ENCODE results near the gene WIPF2.

The WIPF2 gene

DNA sequence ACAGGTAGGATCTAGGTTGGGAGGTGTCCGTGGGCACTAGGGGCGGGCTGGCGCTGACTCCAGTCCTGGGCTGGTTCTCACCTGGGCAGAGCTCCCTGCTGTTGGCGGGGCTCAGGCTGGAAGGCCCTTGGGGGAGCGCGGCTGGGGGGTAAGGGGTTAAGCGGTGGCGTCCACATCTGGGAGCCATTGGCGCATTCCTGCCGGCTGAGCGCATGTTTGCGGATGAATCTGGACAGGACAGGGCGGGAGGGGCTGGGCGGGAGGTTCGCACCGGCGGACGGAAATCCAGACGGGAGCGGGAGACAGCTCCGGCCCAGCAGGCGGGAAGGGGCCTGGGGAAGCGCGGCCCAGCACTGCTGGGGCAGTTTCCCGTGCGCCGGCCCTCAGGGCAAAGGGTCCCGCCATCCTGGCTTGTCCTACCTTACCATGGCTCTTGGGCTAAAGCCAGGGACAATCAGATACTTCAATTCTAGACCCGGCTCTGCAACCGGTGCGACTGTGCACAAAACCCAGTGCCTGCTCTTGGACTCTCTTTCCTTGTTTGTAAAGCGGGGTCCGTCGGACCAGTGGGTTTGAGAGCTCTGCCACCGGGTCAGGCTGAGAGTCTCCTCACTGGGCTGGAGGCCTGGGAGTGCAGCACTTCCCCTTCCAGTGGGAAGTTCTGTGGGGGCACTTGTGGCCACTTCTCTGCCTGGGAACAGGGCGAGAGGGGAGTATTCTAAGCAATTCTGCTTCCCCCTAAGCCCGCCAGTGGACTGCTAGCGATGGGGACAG is 97.7 kb downstream of the WIPF2 start (continued):
- TF ChIP-seq, protein P1, sequence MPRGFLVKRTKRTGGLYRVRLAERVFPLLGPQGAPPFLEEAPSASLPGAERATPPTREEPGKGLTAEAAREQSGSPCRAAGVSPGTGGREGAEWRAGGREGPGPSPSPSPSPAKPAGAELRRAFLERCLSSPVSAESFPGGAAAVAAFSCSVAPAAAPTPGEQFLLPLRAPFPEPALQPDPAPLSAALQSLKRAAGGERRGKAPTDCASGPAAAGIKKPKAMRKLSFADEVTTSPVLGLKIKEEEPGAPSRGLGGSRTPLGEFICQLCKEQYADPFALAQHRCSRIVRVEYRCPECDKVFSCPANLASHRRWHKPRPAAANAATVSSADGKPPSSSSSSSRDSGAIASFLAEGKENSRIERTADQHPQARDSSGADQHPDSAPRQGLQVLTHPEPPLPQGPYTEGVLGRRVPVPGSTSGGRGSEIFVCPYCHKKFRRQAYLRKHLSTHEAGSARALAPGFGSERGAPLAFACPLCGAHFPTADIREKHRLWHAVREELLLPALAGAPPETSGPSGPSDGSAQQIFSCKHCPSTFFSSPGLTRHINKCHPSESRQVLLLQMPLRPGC (tag by site-specific recombination; IDR thresholded peaks at IDR 0.05) = 0 out of 2 replicates have a peak, but pooled peaks have one; percentile 62
- TF ChIP-seq ZNF184 (tag by site-specific recombination; IDR thresholded peaks at IDR 0.05) (no peak), SP3 (tag by site-specific recombination; IDR thresholded peaks at IDR 0.05) (peak; percentile 27; the same call in 1 of the 2 replicates), ZNF391 (tag by site-specific recombination; IDR thresholded peaks at IDR 0.05; ENCODE audit: borderline replicate concordance, low read depth) (peak; percentile 38; the same call in 1 of the 2 replicates), ZNF549 (tag by site-specific recombination; IDR thresholded peaks at IDR 0.05) (no peak), ZNF624 (tag by site-specific recombination; IDR thresholded peaks at IDR 0.05) (no peak), ZNF514 (tag by site-specific recombination; IDR thresholded peaks at IDR 0.05) (no peak), WT1 (tag by site-specific recombination; IDR thresholded peaks at IDR 0.05) (peak; percentile 52; the same call in 1 of the 2 replicates), ZNF175 (tag by site-specific recombination; IDR thresholded peaks at IDR 0.05) (no peak), ZNF302 (tag by site-specific recombination; IDR thresholded peaks at IDR 0.05; ENCODE audit: low read depth) (no peak), ZNF292 (tag by site-specific recombination; IDR thresholded peaks at IDR 0.05; ENCODE audit: borderline replicate concordance, low read depth) (no peak), ZNF133 (tag by site-specific recombination; IDR thresholded peaks at IDR 0.05) (no peak), ZNF174 (tag by site-specific recombination; IDR thresholded peaks at IDR 0.05) (no peak), ZNF658 (tag by site-specific recombination; IDR thresholded peaks at IDR 0.05) (no peak), ZNF677 (tag by site-specific recombination; IDR thresholded peaks at IDR 0.05) (no peak), RBAK (tag by site-specific recombination; IDR thresholded peaks at IDR 0.05) (no peak), ZBTB48 (tag by site-specific recombination; IDR thresholded peaks at IDR 0.05) (no peak; the same call in 1 of the 2 replicates)
- TF ChIP-seq, protein P2, sequence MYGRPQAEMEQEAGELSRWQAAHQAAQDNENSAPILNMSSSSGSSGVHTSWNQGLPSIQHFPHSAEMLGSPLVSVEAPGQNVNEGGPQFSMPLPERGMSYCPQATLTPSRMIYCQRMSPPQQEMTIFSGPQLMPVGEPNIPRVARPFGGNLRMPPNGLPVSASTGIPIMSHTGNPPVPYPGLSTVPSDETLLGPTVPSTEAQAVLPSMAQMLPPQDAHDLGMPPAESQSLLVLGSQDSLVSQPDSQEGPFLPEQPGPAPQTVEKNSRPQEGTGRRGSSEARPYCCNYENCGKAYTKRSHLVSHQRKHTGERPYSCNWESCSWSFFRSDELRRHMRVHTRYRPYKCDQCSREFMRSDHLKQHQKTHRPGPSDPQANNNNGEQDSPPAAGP (tag by site-specific recombination; IDR thresholded peaks at IDR 0.05) = peak; percentile 88
- TF ChIP-seq, protein P3, sequence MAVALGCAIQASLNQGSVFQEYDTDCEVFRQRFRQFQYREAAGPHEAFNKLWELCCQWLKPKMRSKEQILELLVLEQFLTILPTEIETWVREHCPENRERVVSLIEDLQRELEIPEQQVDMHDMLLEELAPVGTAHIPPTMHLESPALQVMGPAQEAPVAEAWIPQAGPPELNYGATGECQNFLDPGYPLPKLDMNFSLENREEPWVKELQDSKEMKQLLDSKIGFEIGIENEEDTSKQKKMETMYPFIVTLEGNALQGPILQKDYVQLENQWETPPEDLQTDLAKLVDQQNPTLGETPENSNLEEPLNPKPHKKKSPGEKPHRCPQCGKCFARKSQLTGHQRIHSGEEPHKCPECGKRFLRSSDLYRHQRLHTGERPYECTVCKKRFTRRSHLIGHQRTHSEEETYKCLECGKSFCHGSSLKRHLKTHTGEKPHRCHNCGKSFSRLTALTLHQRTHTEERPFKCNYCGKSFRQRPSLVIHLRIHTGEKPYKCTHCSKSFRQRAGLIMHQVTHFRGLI (tag by site-specific recombination; IDR thresholded peaks at IDR 0.05) = no peak
- TF ChIP-seq, protein P4, sequence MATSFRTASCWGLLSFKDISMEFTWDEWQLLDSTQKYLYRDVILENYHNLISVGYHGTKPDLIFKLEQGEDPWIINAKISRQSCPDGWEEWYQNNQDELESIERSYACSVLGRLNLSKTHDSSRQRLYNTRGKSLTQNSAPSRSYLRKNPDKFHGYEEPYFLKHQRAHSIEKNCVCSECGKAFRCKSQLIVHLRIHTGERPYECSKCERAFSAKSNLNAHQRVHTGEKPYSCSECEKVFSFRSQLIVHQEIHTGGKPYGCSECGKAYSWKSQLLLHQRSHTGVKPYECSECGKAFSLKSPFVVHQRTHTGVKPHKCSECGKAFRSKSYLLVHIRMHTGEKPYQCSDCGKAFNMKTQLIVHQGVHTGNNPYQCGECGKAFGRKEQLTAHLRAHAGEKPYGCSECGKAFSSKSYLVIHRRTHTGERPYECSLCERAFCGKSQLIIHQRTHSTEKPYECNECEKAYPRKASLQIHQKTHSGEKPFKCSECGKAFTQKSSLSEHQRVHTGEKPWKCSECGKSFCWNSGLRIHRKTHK (tag by site-specific recombination; IDR thresholded peaks at IDR 0.05) = no peak
- TF ChIP-seq, protein P5, sequence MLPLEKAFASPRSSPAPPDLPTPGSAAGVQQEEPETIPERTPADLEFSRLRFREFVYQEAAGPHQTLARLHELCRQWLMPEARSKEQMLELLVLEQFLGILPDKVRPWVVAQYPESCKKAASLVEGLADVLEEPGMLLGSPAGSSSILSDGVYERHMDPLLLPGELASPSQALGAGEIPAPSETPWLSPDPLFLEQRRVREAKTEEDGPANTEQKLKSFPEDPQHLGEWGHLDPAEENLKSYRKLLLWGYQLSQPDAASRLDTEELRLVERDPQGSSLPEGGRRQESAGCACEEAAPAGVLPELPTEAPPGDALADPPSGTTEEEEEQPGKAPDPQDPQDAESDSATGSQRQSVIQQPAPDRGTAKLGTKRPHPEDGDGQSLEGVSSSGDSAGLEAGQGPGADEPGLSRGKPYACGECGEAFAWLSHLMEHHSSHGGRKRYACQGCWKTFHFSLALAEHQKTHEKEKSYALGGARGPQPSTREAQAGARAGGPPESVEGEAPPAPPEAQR (tag by site-specific recombination; IDR thresholded peaks at IDR 0.05) = no peak
- TF ChIP-seq, protein P6, sequence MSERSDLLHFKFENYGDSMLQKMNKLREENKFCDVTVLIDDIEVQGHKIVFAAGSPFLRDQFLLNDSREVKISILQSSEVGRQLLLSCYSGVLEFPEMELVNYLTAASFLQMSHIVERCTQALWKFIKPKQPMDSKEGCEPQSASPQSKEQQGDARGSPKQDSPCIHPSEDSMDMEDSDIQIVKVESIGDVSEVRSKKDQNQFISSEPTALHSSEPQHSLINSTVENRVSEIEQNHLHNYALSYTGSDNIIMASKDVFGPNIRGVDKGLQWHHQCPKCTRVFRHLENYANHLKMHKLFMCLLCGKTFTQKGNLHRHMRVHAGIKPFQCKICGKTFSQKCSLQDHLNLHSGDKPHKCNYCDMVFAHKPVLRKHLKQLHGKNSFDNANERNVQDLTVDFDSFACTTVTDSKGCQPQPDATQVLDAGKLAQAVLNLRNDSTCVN (tag by site-specific recombination; optimal IDR thresholded peaks at IDR 0.05) = peak; percentile 56
- TF ChIP-seq, protein P7, sequence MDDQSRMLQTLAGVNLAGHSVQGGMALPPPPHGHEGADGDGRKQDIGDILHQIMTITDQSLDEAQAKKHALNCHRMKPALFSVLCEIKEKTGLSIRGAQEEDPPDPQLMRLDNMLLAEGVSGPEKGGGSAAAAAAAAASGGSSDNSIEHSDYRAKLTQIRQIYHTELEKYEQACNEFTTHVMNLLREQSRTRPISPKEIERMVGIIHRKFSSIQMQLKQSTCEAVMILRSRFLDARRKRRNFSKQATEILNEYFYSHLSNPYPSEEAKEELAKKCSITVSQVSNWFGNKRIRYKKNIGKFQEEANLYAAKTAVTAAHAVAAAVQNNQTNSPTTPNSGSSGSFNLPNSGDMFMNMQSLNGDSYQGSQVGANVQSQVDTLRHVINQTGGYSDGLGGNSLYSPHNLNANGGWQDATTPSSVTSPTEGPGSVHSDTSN (CRISPR knock-in tag; IDR thresholded peaks at IDR 0.05) = peak; percentile 54; the same call in 1 of the 2 replicates
- TF ChIP-seq, protein P8, sequence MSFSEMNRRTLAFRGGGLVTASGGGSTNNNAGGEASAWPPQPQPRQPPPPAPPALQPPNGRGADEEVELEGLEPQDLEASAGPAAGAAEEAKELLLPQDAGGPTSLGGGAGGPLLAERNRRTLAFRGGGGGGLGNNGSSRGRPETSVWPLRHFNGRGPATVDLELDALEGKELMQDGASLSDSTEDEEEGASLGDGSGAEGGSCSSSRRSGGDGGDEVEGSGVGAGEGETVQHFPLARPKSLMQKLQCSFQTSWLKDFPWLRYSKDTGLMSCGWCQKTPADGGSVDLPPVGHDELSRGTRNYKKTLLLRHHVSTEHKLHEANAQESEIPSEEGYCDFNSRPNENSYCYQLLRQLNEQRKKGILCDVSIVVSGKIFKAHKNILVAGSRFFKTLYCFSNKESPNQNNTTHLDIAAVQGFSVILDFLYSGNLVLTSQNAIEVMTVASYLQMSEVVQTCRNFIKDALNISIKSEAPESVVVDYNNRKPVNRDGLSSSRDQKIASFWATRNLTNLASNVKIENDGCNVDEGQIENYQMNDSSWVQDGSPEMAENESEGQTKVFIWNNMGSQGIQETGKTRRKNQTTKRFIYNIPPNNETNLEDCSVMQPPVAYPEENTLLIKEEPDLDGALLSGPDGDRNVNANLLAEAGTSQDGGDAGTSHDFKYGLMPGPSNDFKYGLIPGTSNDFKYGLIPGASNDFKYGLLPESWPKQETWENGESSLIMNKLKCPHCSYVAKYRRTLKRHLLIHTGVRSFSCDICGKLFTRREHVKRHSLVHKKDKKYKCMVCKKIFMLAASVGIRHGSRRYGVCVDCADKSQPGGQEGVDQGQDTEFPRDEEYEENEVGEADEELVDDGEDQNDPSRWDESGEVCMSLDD (tag by site-specific recombination; IDR thresholded peaks at IDR 0.05) = no peak
